Liver (tissue), 3 donors: ENCODE data around the gene MEX3B.

ENCODE experiments used
- SP1 ChIP-seq: IDR thresholded peaks from 2 replicates; pipeline ENCODE4 v1.6.1; 2018; ENCODE audit warnings: antibody characterized with exemption, mild to moderate bottlenecking
- TAF1 ChIP-seq: conservative IDR thresholded peaks from 2 replicates; pipeline ENCODE4 v1.6.1; 2016; ENCODE audit warnings: antibody characterized with exemption, mild to moderate bottlenecking
- YY1 ChIP-seq: IDR thresholded peaks from 2 replicates; pipeline ENCODE4 v1.6.1; 2016; ENCODE audit warnings: antibody characterized with exemption, mild to moderate bottlenecking
- TF ChIP-seq, protein P1 (sequence below): fragments of 150-350 bp; IDR thresholded peaks from 2 replicates; pipeline ENCODE4 v1.5.1; 2017; ENCODE audit warnings: improper control_type of control experiment, low read depth, low read length; ENCODE audit not compliant: missing input control
- TF ChIP-seq, protein P2 (sequence below): IDR thresholded peaks from 2 replicates; pipeline ENCODE4 v1.6.1; 2016; ENCODE audit warnings: antibody characterized with exemption
- TF ChIP-seq, protein P3 (sequence below): IDR thresholded peaks from 2 replicates; pipeline ENCODE4 v1.6.1; 2016; ENCODE audit warnings: antibody characterized with exemption
- TF ChIP-seq, protein P4 (sequence below): IDR thresholded peaks from 2 replicates; pipeline ENCODE4 v1.6.1; 2016; ENCODE audit warnings: antibody characterized with exemption, mild to moderate bottlenecking
- donor health status: healthy.
- donor health status: healthy.

DNA sequence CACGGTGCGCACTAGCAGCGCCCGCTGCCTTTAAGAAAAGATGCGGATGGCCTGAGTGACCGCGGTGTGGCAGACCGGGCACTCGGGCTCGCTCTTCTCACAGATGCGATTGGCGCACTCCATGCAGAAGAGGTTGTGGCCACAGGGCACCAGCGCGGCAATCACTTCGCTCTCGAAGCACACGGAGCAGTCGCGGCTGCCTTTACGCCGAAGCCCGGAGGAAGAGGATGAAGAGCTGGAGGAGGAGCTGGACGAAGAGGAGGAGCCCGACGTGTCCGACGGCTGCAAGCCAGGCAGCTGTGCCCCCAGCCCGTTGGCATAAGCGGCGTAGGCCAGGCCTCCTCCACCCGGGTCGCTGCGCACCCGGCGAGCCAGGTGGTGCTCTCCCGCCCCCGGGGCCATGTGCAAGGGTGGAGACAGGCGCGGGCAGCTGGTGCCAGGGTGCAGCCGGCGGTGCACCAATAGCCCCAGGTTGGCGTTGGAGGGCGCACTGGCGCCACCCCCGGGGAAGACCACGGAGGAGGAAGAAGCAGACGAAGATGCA is 2.6 kb downstream of the MEX3B start:
- TF ChIP-seq, protein P1, sequence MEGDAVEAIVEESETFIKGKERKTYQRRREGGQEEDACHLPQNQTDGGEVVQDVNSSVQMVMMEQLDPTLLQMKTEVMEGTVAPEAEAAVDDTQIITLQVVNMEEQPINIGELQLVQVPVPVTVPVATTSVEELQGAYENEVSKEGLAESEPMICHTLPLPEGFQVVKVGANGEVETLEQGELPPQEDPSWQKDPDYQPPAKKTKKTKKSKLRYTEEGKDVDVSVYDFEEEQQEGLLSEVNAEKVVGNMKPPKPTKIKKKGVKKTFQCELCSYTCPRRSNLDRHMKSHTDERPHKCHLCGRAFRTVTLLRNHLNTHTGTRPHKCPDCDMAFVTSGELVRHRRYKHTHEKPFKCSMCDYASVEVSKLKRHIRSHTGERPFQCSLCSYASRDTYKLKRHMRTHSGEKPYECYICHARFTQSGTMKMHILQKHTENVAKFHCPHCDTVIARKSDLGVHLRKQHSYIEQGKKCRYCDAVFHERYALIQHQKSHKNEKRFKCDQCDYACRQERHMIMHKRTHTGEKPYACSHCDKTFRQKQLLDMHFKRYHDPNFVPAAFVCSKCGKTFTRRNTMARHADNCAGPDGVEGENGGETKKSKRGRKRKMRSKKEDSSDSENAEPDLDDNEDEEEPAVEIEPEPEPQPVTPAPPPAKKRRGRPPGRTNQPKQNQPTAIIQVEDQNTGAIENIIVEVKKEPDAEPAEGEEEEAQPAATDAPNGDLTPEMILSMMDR, result no peak
- TF ChIP-seq, protein P2, sequence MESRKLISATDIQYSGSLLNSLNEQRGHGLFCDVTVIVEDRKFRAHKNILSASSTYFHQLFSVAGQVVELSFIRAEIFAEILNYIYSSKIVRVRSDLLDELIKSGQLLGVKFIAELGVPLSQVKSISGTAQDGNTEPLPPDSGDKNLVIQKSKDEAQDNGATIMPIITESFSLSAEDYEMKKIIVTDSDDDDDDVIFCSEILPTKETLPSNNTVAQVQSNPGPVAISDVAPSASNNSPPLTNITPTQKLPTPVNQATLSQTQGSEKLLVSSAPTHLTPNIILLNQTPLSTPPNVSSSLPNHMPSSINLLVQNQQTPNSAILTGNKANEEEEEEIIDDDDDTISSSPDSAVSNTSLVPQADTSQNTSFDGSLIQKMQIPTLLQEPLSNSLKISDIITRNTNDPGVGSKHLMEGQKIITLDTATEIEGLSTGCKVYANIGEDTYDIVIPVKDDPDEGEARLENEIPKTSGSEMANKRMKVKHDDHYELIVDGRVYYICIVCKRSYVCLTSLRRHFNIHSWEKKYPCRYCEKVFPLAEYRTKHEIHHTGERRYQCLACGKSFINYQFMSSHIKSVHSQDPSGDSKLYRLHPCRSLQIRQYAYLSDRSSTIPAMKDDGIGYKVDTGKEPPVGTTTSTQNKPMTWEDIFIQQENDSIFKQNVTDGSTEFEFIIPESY, result no peak
- TF ChIP-seq TAF1, result no peak
- TF ChIP-seq, protein P3, sequence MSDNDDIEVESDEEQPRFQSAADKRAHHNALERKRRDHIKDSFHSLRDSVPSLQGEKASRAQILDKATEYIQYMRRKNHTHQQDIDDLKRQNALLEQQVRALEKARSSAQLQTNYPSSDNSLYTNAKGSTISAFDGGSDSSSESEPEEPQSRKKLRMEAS, result no peak
- no peak for TF ChIP-seq SP1
- TF ChIP-seq, protein P4, sequence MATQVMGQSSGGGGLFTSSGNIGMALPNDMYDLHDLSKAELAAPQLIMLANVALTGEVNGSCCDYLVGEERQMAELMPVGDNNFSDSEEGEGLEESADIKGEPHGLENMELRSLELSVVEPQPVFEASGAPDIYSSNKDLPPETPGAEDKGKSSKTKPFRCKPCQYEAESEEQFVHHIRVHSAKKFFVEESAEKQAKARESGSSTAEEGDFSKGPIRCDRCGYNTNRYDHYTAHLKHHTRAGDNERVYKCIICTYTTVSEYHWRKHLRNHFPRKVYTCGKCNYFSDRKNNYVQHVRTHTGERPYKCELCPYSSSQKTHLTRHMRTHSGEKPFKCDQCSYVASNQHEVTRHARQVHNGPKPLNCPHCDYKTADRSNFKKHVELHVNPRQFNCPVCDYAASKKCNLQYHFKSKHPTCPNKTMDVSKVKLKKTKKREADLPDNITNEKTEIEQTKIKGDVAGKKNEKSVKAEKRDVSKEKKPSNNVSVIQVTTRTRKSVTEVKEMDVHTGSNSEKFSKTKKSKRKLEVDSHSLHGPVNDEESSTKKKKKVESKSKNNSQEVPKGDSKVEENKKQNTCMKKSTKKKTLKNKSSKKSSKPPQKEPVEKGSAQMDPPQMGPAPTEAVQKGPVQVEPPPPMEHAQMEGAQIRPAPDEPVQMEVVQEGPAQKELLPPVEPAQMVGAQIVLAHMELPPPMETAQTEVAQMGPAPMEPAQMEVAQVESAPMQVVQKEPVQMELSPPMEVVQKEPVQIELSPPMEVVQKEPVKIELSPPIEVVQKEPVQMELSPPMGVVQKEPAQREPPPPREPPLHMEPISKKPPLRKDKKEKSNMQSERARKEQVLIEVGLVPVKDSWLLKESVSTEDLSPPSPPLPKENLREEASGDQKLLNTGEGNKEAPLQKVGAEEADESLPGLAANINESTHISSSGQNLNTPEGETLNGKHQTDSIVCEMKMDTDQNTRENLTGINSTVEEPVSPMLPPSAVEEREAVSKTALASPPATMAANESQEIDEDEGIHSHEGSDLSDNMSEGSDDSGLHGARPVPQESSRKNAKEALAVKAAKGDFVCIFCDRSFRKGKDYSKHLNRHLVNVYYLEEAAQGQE, result no peak
- no peak for TF ChIP-seq YY1
